H1 (cell line): ENCODE measurements around the gene AHR. TPM values are rescaled to one million over a fixed set of nuclear protein-coding genes. Genes with fewer than 3 reads are reported as not detected.

Experiments
- POU5F1 ChIP-seq: IDR thresholded peaks from 2 replicates; pipeline ENCODE4 v1.6.1; 2011; ENCODE audit warnings: low read depth, mild to moderate bottlenecking, low read length, moderate library complexity
- polyA plus RNA-seq, 7 experiments: library from polyadenylated mRNA; depleted of rRNA in 3 of 7; stranded (reverse) in 5 of 7; unstranded in 2 of 7; fragments of >200 nt in 5 of 7; fragments of 200-250 nt in 2 of 7; gene quantifications; 1 replicate in 5 of 7; 2 replicates in 1 of 7; 4 replicates in 1 of 7; pipeline versions ENCODE4 v1.2.1 to v1.2.3, GENCODE V29; 2011 to 2013; ENCODE audit warnings: missing spikeins in 2 of 7, mixed read lengths in 2 of 7
- total RNA-seq: library from RNA; stranded (reverse); fragmentation: NEBNext Ultra II Directional; extraction: Animal tissue kit (Norgen Biotek cat#: 25700); gene quantifications from 2 replicates; pipeline ENCODE4 v1.2.1, GENCODE V29; 2021

Gene AHR
- total and polyA plus RNA-seq, 2 of the 8 experiments (the other 6 are each of a cell fraction or from before 2014, with no cell fraction given): 1.4 to 9.7 TPM

GRCh38 chr7:17364671-17365070, 66.2 kb downstream of the AHR start (continued):
- TF ChIP-seq POU5F1: no peak
